A673 (cell line): ENCODE measurements around the gene CYP24A1. TPM values are rescaled to one million over a fixed set of nuclear protein-coding genes. Genes with fewer than 3 reads are reported as not detected.
"Not testable (repeated sequence)": the region's sequence is repeated elsewhere in the genome, so short reads cannot be mapped to it uniquely, and the experiment has no call there.

Source experiments
- BruUV-seq: library from RNA; stranded (reverse); fragments of 400-500 nt; replicated peaks from 2 replicates; lab custom pipeline; 2021; lab: Mats Ljungman, UMichigan
- CTCF ChIA-PET: fragments of 300-600 bp; sonication (Branson Sonifier 250); formaldehyde crosslinking; loops from one replicate; lab custom pipeline; 2022; ENCODE audit warnings: antibody characterized with exemption; lab: Charles Lee
- POLR2A ChIA-PET: fragments of 300-600 bp; sonication (Branson Sonifier 250); formaldehyde crosslinking; loops from one replicate; lab custom pipeline; 2022; ENCODE audit warnings: antibody characterized with exemption; ENCODE audit not compliant: low non-redundant PET; lab: Charles Lee
- DNase-seq: peaks from one replicate; pipeline ENCODE4 v3.0.0-alpha.2; 2015; ENCODE audit warnings: low spot score
- H3K27ac ChIP-seq: fragments of 200-600 bp; sonication (generic); 2 replicates; pipeline ENCODE4 v1.5.1; 2016; ENCODE audit warnings: mixed run types, low read depth, mild to moderate bottlenecking, mixed read lengths, antibody characterized with exemption, low read length; ENCODE audit not compliant: poor library complexity, severe bottlenecking
- H3K27me3 ChIP-seq: fragments of 200-600 bp; sonication (generic); replicated peaks from 2 replicates; pipeline ENCODE4 v1.6.1; 2017; ENCODE audit warnings: mixed run types, low read depth, mild to moderate bottlenecking, mixed read lengths, antibody characterized with exemption, low read length; ENCODE audit not compliant: insufficient read depth, poor library complexity
- H3K36me3 ChIP-seq: fragments of 200-600 bp; sonication (generic); 2 replicates; pipeline ENCODE4 v1.6.1; 2016; ENCODE audit warnings: mixed run types, mild to moderate bottlenecking, mixed read lengths, antibody characterized with exemption, low read length; ENCODE audit not compliant: insufficient read depth, poor library complexity, severe bottlenecking
- H3K4me1 ChIP-seq: fragments of 200-600 bp; sonication (generic); 2 replicates; pipeline ENCODE4 v1.6.1; 2017; ENCODE audit warnings: mixed run types, mild to moderate bottlenecking, mixed read lengths, antibody characterized with exemption, low read length; ENCODE audit not compliant: insufficient read depth, poor library complexity, severe bottlenecking
- H3K4me3 ChIP-seq: fragments of 200-600 bp; sonication (generic); 2 replicates; pipeline ENCODE4 v1.5.1; 2016; ENCODE audit warnings: low read depth, mixed run types, mild to moderate bottlenecking, mixed read lengths, low read length; ENCODE audit not compliant: poor library complexity, severe bottlenecking
- H3K9me3 ChIP-seq: fragments of 200-600 bp; sonication (generic); 2 replicates; pipeline ENCODE4 v1.6.1; 2016; ENCODE audit warnings: mixed run types, low read depth, mild to moderate bottlenecking, mixed read lengths, antibody characterized with exemption, low read length; ENCODE audit not compliant: poor library complexity, severe bottlenecking
- CTCF ChIP-seq: fragments of 300-800, 200-600 bp; sonication (generic); conservative IDR thresholded peaks from 2 replicates; pipeline ENCODE4 v1.5.1; 2017; ENCODE audit warnings: low read depth, mild to moderate bottlenecking, antibody characterized with exemption, low read length, moderate library complexity, mixed read lengths
- EZH2 ChIP-seq: fragments of 200-600 bp; sonication (generic); IDR thresholded peaks from 2 replicates; pipeline ENCODE4 v1.6.1; 2017; ENCODE audit warnings: borderline replicate concordance, low read depth, mild to moderate bottlenecking, mixed read lengths, antibody characterized with exemption, low read length; ENCODE audit not compliant: poor library complexity, severe bottlenecking
- intact Hi-C: fragments of 100-400 bp; cut with micrococcal nuclease; formaldehyde crosslinking; loops from one replicate; pipeline ENCODE4 v1.10.0; 2022; ENCODE audit not compliant: unreplicated experiment
- total RNA-seq: library from RNA; stranded (reverse); gene quantifications from 2 replicates; pipeline ENCODE4 v1.2.3, GENCODE V29; 2021

CYP24A1 gene
- total RNA-seq, 1 experiment from 2014 or later = 0.56 TPM

- Histone ChIP-seq H3K4me3 (no peak overlapping the region), H3K36me3 (no peaks in the 10 kb centered on the region), H3K4me1 (peaks cover 14% of the 10 kb centered on the region), H3K27me3 (no peaks in the 10 kb centered on the region), H3K9me3 (no peaks in the 10 kb centered on the region), H3K27ac (no peak overlapping the region)
- BruUV-seq = no TSS peak
- intact Hi-C loops = no loop called here
- DNase-seq = no peak
- CTCF ChIA-PET = no interaction called here
- TF ChIP-seq EZH2 = no peak
- TF ChIP-seq CTCF = no peak
- POLR2A ChIA-PET = no interaction called here
Observed at GRCh38 chr20:54131675-54132611, 41.8 kb downstream of the CYP24A1 start.

DNA sequence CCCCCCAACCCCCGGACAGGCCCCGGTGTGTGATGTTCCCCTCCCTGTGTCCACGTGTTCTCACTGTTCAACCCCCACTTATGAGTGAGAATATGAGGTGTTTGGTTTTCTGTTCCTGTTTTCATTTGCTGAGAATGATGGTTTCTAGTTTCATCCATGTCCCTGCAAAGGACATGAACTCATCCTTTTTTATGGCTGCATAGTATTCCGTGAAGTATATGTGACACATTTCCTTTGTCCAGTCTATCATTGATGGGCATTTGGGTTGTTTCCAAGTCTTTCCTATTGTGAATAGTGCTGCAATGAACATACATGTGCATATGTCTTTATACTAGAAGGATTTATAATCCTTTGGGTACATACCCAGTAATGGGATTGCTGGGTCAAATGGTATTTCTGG, 42.7 kb downstream of the CYP24A1 start:
- DNase-seq, H3K27ac ChIP-seq, H3K36me3 ChIP-seq, H3K27me3 ChIP-seq, CTCF ChIA-PET, intact Hi-C loops, BruUV-seq, POLR2A ChIA-PET, H3K9me3 ChIP-seq, H3K4me3 ChIP-seq: not testable (repeated sequence)
- peaks cover 14% of the 10 kb centered on the region for H3K4me1 ChIP-seq

DNA sequence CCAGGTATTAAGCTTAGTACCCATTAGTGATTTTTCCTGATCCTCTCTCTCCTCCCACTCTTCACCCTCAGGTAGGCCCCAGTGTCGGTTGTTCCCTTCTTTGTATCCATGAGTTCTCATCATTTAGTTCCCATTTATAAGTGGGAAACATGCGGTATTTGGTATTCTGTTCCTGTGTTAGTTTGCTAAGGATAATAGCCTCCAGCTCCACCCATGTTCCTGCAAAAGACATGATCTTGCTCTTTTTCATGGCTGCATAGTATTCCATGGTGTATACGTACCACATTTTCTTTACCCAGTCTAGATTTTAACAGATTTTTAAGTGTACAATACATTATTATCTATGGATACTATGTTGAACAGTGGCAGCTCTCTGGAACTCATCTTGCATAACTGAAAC, 44.4 kb downstream of the CYP24A1 start:
- Histone ChIP-seq H3K27ac (no peak overlapping the region), H3K36me3 (no peaks in the 10 kb centered on the region), H3K9me3 (no peaks in the 10 kb centered on the region), H3K4me3 (no peak overlapping the region), H3K4me1 (peaks cover 14% of the 10 kb centered on the region), H3K27me3 (no peaks in the 10 kb centered on the region)
- intact Hi-C loops = no loop called here
- CTCF ChIA-PET = no interaction called here
- POLR2A ChIA-PET = no interaction called here
- no TSS peak for BruUV-seq
- no peak for DNase-seq
- no peak for TF ChIP-seq CTCF
- no peak for TF ChIP-seq EZH2
